GM19099 (cell line): ENCODE results near the gene TNC.

Experiments used
- POLR2A ChIP-seq: IDR thresholded peaks from 3 replicates; pipeline ENCODE4 v1.6.1; 2011; ENCODE audit warnings: low read depth; ENCODE audit not compliant: insufficient read length; ENCODE audit errors: extremely low read depth

TNC gene

DNA sequence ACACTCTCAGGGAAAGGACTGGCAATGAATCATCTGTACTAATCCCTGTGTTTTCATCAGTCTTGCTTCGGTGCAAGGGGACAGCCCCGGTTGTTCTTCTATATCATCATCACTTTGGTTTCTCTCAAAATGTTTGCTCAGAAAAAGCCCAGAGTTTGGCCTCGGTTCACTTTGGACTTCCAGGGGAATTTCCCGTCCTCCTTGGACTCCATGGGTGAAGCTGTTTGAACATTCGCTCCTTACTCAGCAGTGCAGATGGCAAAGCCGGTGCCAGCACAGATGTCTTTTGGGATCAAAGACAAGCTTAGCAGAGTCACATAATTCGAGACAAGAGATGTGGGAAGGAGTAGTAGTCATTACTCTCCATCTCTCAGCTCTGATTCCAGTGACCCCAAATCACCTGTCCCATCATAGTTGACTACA, 117.7 kb downstream of the TNC start:
- TF ChIP-seq POLR2A, result no peak

DNA sequence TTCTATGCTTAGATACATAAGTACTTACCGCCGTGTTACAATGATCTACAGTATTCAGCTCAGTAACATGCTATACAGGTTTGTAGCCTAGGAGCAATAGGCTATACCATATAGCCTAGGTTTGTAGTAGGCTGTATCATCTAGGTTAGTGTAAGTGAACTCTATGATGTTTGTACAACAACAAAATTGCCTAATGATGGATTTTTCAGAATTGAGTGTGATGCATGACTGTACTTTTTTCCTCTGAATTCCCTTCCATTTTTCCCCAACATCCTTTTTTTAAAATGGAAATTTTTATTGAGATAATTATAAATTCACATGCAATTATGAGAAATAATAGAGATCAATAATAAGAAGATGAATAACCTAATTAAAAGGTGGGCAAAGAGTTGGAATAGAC, 119.6 kb downstream of the TNC start:
- TF ChIP-seq POLR2A, result no peak

DNA sequence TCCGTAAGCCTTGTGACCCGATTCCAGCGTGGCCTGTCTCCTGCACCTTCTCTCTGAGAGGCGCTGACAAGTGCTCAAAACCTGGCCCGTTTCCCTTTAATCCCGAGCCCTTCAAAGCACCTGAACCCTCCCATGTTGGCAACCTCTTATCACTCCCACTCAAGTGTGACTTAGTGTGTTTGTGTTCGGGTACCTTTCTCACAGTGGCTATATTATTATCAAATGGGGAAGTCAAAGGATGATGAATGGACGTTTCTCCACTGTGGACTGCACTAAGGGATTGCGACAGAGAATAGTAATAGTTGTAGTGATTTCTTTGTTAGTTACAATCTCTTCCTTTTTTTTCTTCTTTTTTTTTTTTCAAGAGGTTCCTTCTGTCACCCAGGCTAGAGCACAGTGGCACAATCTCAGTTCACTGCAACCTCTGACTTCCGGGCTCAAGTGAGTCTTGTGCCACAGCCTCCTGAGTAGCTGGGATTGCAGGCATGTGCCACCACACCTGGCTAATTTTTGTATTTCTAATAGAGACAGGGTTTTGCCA, 122.2 kb downstream of the TNC start:
- TF ChIP-seq POLR2A, result no peak

DNA sequence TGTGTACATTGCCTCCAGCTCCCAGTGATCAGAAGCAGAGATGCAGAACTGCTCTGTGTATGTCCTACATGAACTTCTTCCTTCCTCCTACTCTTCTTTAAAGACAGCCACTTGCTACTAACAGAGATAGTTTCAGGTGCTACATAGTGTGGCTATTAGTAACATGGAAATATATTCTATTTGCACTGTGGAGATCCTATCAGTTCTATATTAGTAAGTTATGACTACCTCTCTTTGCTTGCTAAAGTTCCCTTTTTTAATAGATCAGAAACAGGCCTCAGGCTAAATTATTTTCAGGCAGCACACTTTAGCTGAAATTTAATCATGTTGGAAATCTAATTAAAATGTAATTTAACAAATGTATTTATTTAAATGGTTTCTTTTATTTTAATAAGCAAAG, 123.2 kb downstream of the TNC start:
- no peak for TF ChIP-seq POLR2A

DNA sequence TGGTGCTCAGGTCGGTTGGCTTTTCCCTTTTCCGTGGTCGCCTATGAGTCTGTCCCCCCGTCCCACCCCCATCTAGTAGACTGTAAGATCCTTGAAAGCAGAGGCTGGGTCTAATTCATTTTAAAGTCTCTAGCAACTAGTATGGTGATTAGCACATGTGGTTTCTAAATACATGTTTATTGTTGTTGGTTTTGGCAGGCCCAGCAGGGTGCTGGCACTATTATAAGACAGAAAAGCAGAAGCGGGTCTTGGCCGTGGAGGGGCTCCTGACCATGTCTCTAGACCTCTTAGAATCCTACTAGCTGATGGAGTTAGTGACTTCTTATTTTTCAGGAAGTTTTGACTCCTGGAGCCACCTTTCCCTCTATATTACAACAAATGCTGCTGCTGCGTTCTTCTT, 126.1 kb downstream of the TNC start:
- TF ChIP-seq POLR2A, result no peak

DNA sequence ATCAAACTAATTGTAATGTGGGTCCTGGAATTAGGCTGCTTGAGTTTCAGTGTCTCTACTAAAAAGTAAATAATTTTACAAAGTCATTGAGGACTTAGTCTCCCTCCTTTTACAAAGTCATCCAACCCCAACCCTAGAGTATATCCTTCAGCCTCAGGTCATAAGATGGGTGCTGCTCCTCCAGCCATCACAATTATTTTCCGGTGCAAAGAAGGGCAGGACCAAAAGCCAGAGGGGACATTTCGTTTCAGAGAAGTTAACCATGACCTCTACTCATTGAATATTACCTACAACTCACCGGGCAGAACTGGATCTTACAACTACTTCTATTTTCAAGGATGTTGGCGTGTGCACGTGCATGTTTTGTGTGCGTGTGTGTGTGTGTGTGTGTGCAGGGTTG, 127.1 kb downstream of the TNC start:
- no peak for TF ChIP-seq POLR2A

DNA sequence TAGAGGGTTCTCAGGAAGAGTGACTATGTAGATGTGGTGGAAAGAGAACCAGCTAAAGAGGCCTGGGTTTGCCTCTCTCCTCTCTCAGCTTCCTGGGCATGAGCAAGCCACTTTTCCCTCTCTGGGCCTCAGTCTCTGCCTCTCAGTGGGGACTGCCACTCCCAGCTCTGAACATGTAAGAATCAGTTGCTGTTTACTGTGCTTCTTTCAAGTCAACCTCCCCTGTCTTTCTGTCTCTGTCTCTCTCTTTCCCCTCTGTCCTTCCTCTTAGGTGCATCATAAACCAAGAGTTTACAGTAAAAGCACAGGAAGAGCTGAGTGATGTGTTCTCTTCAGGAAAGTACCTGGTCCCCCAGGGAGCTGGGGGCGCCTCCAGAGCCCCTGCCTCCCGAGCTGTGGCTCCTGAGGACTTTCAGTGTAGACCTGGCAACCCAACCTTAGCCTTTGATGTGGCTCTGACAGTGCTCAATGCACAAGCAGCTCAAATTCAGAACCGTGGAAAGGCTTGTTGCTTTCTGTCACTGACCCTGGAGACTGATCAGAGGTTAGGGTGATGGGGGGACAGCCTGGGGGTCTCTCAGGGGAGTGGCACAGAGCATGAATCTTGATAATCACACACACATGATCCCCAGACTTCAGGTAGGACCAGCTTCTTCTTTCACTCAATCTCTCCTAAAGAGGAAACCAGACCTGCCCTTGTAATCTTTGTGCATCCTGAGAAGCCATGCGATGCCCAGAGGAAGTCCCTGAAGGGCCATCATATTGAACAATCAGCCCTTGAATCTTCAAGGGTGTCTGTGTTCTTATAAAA, 128.2 kb downstream of the TNC start:
- TF ChIP-seq POLR2A, result no peak

DNA sequence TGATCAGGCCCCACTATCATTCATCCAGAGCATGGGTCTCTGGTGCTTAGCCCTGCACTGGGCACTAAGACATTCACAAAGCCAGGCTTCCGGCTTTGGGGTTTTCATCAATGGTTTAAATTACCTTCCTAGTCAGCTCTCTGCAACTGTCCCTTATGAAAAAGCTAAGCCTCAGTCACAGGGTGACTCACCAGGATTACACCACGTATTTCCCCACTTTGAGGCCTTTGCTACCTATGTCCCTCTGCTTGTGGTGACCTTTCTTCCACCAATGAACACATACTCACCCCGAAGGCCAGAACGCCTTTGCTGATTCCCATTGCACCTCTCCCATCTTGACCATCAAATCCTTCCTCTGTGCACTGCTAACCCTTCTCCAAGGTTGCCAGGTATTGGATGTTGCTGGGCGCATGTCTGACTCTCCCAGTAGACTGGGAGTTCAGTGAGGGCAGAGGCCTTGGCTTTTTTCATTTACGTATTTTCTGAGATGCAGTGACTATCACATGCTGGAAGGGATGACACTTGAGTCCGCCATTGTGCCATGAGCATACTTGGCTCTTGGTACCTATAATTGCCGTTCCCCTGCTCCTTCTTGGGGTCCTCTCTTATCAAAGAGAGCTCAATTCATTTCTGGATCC, 128.9 kb downstream of the TNC start:
- TF ChIP-seq POLR2A, result no peak

DNA sequence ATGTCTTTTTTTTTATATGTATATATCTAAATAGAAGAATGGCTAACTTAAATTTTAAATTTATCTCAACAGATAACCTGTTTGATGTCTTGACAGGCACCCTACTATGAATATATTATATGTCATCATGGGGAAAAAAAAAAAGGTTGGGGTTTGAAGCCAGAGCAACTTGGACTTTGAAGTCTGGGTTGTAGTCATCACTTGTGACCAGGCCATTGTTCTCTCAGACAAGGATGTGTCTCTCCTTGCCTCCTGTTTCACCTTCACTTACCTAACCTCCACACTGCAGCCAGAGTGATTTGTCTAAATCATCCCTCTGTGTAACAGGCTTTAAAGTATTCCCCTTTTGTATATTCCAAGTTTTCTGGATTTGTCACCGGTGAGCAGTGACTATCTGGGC, 130.8 kb downstream of the TNC start:
- TF ChIP-seq POLR2A, result no peak

DNA sequence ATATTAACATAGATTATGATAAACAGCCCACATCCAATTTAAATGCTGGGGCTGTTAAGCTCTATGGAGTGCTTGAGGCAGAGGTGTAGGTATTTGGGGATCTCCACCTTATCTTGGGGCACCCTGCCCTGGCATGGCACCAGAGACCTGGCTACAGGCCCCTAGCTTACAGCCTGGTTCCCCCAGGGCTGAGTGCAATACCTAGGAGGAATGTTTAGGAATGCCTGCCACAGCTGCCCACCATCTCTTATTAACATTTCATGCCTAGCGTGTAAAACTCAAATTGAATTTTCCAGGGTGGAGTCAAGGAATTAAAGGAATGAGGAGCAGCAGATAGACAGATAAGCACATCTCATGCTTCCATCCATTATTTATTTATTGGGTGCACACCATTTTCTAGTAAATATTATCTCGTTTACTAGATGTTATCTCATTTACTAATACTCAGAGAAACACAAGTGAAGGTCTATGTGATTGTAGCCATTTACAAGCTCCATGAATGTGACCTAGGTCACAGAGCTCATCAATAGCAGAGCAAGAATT, 131.9 kb downstream of the TNC start:
- no peak for TF ChIP-seq POLR2A

DNA sequence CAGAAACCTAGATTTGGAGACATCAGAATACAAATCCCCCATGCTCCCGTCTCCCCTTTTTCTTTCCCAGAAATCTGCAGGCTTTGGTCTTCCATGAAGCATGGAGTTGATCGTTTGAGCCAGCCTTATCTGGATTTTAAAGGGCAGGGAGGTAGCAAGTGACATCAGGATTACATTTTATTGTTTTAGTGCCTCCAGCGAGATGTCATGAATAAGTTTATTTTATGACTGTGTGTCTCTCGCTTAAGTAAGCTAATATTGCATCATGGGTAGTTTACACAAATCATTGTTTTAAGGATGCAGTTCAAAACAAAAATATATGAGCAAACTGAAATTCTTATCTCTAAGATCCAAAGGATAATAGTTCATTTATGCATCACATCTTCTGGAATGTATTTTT, 136.9 kb downstream of the TNC start:
- no peak for TF ChIP-seq POLR2A

DNA sequence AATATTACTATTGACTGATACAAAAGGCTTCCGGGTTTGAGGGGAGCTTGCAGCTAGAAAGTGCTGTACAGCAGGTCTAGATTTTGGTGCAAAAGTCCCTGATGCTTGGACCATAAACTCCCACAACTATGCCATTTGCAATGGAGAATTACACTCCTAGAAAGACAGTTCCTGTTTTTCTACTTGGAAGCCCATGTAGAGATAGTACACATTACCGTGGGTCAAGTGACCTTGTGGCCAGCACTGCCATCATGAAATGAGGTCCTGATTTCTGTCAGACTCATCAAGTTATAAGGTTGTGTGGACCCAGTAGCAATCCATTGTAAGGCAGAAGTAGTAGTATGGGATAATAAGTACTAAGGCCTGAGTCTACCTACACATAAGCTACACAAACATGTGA, 144.7 kb downstream of the TNC start:
- no peak for TF ChIP-seq POLR2A

DNA sequence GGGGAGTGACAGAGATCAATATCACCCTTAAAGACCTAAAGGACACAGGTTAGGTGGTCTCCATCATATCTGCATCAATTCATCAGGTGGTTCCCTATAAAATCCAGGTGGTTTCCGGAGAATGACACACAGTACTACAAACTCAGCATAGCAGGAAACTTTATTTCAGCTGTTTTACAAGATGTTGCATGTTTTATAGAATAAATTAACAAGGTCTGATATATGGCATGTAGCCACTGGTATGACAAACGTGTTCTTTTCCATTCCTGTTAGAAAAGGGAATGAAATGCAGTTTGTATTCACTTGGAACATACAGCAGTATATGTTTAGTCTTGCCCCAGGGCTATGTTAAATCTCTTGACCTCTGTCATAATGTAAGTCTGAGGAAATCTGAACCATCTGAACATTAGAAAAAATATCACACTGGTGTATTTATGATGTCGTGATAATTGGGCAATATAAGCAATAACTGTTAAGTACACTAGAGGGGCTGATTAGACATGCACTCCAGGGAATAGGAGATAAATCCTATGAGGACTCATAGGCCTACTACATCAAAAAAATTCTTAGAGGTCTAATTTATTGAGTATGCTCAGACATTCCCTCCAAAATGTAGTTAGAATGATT, 145.3 kb downstream of the TNC start:
- TF ChIP-seq POLR2A, result no peak
